NAMALWA (cell line): ENCODE data around the gene CDH13.

Source experiments
- DNase-seq: peaks from one replicate; pipeline ENCODE4 v3.0.0-alpha.2; 2015; ENCODE audit warnings: low spot score

The CDH13 gene

DNA sequence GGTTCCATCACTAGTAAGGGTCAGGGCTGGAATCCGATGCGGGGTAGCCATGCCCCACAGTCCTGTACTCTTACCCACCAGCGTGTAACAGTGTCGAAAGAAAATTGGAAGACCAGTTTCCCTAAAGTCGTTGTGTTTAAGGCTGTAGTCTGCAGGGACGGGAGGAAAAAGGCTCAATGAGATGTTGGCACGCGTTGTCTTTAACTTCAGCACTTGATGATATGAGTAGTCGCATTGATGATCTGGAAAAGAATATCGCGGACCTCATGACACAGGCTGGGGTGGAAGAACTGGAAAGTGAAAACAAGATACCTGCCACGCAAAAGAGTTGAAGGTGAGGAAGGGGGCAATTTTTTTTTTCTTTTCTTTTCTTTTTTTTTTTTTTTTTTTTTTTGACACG lies 1182.3 kb downstream of the CDH13 start:
- no peak for DNase-seq

DNA sequence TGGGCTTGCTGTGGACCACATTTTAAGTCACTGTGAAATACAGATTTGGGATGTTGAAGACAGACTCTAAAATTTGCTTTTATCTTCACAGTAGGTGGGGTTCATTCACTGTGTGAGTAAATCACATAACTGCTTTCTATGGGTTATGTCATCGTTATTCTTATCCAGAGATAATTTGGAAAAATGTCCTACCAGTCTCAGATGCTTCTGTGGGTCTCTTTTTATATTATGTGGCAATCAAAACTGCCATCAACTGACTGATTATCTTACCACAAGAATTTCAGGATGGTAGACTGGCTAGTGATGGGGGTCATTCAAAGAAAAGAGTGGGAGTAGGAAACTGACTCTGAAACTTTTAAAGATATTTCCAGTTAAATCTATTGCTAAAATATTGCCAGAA lies 1184.1 kb downstream of the CDH13 start:
- no peak for DNase-seq

DNA sequence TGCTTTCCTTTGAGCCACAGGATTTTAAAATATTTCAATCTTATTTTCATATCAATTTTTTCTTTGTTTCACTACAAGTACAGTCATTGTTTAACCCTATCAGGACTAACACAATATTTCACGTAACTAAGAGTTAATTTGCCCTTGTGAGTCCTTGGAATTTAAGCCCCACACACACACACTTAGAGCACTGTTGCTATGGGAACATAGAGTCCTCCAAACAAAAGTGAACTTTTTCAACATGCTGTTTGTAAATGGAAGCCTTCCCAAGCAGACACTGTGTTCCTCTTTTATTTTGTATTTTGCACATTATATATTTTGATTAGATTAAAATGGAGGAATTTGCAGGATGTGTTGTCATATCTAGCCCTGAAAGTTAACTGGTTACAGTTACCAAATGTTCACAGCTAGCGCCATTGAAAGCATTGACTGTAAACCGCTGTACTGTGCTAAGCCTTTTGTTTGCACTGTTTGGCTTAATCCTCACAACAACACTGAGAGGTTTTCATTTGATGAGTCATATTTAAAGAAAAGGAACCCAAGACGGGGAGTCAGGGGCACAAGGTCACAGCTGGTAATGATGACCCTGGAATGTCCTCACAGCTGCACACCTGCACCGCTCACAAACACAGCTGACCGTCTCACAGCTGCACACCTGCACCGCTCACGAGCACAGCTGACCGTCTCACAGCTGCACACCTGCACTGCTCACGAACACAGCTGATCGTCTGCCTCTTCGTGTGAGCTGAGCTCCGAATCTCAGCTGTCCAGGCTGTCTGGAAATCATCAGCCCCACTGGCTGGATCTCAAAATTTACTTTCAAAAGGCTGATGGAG lies 1187.3 kb downstream of the CDH13 start:
- DNase-seq = peak; percentile 54

DNA sequence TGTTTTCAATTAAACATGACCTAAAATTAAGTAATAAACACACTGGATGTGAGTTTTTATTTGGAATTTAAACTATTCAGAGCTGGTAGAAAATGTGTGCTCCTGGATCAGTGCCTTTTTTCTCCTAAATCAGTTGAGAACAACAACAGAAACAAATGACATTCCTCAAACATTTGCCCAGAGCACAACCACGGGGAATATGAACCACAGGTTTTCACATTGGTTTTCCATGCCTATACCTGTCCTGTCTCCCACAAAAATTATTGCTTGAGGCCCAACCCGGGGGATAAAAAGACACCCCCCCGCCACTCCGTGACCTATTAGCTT lies 1187.9 kb downstream of the CDH13 start:
- DNase-seq = no peak

DNA sequence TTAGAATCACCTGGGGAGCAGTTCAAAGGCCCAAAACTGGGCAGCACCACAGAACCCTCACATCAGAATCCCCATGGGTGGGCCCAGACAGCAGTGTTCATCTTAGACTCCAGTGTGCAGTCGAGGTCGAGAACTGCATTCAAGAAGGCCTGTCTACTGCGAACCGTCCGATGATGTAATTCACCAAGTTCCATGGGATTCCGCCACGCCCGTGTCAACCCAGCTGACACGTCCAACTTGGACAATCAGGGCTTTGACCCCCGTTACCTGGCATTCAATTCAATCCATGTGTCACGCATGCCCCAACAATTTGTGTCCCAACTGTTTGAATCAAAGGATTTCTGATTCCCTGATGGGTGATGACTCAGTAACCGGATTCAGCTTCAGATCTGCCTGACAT lies 1190.3 kb downstream of the CDH13 start:
- no peak for DNase-seq

DNA sequence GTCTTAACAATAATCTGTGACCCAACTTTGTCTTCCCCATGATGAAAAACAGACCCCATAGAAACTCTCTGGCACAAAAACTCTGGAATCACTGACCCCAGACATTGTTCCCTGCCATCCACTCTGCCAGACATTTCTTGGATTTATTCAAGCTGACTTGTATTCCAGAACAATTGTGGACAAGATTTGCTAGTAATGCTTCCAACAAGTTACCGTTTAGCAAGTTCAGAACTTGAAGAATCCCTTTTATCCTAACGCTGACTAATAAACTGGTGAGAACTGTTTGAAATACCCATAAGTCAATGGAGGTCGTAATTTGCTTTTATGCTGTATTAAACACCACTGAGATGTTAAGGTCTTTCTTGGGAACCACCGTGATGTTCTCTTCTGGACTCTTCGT lies 1191.5 kb downstream of the CDH13 start:
- no peak for DNase-seq

DNA sequence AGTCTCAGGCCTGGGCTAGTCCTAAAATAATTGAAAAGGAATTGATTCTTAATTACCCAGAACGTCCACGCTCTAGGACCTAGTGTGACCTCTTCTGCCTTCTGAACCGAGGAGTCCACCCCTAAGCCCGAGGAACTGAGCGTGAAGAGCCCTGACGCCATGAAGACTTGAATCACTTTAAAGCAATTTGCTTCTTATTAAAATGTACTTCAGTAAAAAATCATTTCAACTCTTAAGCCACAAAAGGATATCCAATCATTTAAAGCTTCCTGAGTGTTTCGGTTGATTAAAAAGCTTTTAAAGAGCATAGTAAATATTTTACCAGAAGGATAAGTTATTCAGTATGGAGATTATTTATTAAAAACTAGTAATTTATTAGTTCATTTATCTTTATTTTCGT lies 1192.6 kb downstream of the CDH13 start:
- DNase-seq = no peak

DNA sequence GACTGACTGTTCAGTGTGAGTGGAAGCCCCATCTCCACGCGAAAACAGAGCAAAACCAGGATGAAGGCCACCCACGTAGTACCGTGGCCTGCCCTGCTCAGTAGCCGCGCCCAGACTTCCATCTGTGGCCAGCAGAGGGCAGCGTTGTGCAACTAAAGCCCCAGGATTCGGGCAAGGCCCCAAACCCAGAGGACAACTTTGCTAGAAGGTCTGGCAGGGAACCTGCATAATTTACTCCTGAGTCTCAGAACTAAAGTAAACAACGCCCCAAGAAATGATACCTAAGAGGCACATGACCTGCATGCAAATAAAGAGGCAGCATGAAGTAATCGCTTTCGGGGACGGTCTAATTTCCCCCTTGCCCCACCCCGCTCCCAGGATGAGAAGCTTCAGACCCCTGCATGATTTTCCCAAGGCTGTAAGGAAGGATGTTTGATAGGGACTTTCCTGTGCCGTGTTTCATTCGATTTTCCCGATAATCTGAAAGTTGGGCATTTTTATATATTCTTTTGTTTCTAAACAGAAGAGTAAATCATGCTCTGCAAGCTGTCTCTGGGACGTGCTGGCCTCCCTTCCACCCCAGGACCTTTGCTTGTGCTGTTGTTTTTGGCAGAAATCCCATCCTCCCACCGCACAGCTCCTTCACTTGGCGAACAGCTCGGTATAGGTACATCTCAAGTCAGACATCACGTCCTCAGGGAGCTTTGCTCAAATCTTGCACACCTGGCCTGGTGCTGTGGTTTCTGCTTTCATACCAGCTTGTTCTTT lies 1199.6 kb downstream of the CDH13 start:
- DNase-seq = peak; percentile 78

DNA sequence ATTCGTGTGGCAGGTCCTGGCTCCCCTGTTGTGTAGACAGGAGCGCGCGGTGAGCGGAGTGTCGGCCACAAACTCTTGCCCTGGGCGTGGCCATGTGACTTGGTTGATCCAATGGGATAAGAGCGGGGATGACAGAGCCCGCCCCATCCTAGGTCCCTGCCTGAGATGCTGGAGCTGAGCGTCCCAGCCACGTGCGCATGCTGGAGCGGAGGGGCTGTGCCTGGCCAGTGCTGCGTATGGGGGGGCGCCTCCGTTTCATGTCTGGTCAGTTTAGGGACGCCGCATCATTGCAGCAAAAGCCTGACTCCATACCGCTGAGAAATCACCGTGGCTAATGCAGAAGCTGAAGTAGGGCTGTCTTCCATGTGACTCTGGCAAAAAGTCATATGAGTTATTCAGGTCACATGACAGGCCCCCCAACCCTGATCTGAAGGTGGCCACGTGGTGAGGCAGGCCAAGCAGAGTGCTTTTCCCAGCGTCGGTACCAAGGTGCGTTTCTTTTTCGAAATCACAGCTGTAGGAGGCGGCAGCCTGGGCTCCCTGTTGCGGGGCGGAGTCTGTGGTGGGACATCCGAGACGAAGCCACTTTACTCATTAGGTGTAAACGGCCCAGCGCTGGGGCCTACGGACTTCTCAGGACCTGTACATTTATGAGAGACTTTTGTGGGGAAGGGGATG lies 1203.5 kb downstream of the CDH13 start:
- DNase-seq = no peak

DNA sequence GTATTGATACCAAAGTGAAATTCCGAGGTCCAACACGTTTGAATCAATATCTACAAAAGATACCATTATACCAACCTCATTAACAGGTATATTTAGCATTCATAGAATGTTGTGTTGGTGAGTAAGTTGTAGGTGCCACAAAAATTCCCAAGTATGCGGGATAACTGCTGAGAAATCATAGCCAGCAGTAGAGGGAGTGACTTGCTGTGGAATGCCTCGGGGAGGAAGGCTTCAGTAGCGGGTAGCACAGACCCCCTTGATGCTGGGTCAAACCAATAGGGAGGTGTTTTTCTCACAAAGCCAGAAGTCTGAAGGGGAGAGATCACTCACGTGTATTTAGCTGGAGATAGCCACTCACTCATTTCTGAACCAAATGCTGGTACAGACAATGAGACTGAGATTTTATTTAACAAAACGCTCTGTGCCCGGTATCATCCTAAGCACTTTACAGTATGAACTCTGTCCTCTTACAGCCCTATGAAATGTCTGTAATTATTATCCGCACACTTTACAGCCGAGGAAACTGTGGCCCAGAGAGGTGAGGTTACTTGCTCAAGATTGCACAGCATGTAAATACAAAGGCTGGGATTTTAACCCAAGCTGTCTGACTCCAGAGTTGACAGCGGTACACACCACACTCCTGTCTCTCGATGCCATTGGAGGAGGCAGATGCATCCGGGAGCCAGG lies 1204.1 kb downstream of the CDH13 start:
- no peak for DNase-seq

DNA sequence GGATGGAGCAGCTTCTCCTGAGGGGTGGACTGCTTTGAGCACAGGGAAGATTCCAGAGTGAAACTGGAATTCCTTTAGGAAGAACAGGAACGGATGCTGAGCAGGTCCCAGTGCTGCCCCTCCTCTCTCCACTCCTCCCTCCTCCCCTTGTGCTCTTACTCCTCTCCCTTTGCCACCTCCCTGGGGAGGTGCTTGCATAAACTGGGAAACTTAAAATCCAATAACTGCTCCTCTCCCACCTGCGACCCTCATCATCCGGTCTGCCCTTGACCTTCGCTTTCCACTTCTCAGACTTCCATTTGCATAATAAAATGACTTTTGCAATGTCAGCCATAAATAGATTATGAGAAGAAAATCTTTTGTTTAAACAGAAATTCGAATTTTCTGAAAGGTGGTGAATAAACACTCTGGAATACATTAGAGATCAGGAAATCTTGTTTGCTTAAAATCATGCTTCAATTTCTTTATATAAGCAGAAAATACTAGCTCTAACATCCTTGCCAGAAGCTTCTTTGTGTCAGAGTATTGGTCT lies 1204.8 kb downstream of the CDH13 start:
- DNase-seq = no peak

DNA sequence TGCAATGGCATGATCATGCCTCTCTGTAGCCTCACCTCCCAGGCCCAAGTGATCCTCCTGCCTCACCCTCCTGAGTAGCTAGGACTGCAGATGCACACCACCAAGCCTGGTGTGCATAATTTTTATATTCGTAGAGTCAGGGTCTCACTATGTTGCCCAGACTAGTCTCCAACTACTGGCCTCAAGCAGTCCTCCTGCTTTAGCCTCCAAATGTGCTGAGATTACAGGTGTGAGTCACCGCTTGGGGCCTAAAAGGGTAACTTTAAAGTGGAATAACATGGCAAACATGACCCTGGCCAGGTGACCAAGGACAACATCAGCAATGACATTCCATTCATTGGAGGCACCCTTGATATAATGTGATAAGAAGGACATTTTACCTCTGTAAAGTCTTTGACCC lies 1207.2 kb downstream of the CDH13 start:
- DNase-seq = no peak

DNA sequence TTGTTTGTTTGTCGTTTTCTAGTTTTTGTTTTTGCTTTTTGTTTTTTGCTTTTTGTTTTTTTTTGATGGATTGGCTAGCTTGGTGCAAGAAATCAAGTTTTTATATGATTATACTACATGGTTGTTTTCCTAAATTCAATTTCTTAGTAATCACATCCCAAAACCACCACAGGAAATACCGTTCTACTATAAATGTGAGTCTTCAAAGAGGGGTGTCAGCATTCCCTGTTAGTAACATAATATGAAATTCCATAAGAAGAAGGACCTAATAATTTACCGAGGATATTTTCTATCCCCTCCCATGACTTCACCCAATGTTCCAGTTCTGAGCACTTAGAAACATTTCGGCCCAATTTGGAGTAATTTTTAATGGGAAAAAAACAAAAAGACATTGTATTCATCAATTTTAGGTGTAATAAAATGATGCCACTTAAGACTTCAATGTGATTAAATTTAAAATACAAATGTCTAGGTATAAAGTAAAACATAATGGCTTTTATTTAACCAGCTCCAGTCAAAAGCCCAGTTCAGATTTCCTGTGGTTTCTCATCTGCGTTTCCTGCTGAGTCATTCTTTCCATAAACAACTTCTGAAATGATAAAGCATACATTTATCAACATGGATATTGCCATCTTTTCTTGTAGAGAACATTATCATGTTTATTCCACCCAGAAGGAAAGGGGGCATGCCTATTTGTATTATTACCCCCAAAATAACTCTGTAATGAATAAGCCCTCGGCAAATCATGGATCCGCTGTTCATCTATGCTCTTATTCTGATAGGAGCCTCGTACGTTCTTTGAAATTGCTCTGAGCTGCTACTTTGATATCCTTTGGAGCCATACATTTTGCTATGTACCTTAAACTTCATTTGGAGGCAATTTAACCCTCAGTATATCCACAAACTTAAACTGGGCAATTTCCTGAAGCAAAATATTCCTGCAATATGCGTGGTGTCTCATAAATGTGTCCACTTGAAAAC lies 1209.1 kb downstream of the CDH13 start:
- DNase-seq = no peak

DNA sequence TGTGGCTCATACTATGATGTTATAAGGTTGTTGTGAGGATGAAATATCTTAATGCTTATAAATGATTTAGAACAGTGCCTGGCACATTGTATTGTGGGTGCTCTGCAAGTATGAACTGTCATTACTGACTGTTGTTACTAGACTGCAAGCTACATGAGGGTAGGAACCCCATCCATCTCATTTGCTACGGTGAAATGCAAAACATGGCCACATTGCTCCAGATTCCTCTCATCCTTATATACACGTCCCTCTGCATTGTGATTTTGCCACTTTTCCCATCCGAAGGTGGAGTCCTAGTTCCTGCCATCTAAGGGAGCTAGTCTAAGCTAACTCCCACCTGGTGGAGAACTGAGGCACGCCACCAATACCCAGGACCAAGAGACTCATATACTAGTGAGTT lies 1210.8 kb downstream of the CDH13 start:
- DNase-seq = no peak

DNA sequence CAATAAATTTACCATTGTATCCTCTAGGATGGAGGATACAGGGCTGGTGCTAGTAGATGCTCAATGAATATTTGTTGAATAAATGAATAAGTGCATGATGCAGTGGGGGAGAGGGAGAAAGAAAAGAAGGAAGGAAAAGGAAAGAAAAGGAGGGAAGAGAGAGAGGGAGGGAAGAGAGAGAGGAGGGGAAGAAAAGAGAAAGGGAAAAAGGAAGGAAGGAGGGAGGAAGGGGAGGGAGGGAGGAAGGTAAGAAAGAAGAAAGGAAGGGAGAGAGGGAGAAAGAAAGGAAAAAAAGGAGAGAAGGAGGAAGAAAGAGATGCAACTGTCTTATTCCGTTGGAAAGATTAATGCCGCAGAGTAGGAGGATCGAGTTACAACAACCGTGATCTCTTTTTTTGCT lies 1211.4 kb downstream of the CDH13 start:
- DNase-seq = no peak

DNA sequence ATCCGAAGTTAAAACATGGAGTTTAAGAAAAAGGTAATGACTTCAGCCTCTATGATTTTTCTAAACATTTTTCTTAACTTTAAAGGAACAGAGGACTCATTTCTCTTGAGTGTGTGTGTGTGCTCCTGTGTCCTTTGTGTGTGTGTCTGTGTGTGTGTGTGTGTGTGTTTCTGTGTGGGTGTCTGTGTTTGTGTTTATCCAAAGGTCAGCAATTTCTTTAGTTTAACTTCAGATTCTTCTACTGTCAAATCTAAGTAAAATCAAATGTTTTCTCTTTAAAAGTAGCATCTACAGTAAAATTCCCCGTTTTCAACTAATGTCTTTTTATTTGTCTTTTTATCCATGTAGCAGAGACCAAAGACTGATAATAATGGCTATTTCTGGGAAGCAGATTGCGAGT lies 1212.8 kb downstream of the CDH13 start:
- DNase-seq = no peak

DNA sequence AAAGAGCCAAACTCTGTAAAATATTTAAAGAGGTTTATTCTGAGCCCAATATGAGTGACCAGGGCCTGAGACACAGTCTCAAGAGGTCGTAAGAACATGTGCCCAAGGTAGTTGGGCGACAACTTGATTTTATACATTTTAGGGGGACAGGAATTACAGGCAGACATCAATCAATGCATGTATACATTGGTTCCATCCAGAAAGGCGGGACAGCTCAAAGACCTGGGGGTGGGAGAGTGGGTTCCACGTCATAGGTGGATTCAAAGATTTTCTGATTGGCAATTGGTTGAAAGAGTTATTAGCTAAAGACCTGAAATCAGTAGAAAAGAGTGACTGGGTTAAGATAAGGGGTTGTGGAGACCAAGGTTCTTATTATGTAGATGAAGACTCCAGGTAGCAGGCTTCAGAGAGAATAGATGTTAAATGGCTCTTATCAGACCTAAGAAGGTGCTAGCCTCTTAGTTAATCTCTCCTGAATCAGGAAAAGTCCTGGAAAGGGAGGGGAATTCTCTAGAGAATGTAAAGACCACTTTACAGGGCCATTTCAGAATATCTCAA lies 1213.4 kb downstream of the CDH13 start:
- DNase-seq = no peak

DNA sequence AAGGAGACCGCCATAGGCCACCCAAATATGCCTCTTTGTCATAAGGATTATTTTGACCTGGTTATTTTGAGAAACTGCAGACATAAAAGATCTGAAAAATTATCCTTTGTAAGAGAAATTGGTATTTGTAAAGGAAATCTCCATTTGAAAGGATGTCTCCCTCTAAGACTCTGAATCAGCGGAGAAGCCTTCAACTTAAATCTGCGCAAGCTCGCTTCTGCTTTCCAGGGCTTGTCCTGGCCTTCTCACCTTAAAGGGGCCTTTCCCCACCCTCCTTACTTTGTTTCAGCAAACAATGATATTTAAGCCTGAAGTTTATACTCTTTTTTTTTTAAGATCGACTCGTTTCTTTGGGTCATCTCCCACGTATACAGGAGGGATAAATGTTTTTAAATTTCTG lies 1215.5 kb downstream of the CDH13 start:
- no peak for DNase-seq

DNA sequence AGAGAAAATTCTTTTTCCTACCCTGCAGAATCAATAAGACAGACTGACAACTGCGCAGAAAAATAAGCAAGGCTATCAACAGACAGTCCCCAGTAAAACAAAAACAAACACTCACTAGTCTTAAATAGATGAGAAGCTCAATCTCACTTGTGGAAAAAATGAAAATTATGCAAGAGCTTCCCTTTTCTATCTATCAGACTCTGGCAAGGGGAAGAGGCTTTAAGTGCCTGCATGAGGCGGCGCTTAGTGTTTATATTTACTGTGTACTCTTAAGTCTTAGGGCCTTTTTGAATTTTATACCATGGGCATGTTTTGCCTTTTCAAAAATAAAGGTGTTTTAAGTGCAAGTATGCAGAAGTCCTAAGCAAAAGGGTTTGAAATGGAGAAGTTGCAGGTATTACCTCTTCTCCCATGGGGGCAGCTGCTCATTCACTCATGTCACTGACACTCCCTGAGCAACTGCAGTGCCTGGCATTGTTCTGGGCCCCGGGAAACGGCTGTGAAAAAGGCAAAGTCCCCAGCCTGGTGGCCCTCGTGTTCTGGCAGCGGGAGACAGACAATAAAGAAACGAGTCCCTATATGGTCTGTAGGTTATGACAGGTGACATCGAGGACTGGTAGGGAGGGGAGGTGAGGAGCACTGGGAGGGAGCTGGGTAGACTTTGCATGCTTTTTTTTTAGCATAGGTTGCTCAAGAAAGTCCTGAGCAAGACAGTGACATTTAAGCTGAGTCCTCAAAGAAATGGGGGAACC lies 1216.2 kb downstream of the CDH13 start:
- peak; percentile 7 for DNase-seq

DNA sequence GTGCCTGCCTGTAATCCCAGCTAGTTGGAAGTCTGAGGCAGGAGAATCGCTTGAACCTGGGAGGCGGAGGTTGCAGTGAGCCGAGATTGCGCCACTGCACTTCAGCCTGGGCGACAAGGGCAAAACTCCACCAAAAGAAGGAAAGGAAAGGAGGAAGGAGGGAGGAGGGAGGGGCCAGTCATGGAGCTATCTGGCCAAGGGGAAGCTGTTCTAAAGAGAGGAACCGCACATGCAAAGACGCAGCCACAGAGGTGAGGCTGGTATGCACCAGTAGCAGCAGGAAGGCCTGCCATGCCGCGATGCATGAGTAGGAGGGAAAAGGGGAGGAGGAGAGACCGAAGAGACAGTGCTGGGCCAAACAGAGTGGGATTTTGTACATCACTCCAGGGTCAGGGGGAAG lies 1216.9 kb downstream of the CDH13 start:
- DNase-seq = no peak
